Kidney tubule cell (primary cell): ENCODE data around the gene APEH.
A peak's percentile ranks its signal among the peaks of the same experiment; 100 is the strongest.

Source experiments
- DNase-seq: peaks from one replicate; pipeline ENCODE4 v3.0.0-alpha.2; 2018; ENCODE audit warnings: low spot score

APEH gene

DNA sequence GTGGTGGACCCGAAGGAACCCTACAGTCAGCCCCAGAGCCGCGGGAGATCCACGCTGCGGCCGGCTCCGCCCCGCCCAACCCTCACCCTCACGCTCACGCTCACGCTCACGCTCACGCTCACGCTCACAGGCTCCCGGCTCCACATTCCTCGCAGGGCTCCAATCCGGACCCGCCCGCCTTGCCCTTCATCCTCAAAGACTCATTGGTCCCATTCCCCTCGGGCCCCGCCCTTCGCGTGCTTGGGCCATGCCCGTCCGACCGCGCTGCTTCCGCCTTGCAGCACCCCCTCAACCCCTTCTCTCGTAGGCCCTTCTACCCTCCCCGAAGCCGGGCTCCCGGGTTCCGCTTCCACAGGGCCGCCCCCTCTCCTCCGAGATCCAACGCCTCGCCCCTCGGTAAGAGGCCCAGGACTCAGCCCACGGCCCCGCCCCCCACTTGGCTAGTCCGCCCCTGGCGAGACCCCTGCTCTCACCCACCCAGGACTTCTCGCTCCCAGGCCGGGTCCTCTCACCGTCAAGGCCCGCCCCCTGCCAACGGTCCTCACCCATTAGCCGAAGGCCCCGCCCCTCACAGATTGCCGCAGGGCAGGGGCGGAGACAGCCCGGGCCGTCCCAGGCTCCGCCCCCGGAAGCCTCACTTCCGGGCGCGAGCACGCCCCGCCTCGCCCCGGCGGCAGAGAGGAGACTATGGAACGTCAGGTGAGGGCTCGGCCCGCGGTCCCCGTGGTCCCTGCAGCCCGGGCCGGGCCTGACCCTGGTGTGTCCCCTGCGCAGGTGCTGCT lies at the start of gene APEH:
Gene APEH, plus strand, starts transcription at position 637 of the 782 bp plus-strand sequence. Its CDS starts 51 bp downstream, at position 688.
- DNase-seq: peak; percentile 99

DNA sequence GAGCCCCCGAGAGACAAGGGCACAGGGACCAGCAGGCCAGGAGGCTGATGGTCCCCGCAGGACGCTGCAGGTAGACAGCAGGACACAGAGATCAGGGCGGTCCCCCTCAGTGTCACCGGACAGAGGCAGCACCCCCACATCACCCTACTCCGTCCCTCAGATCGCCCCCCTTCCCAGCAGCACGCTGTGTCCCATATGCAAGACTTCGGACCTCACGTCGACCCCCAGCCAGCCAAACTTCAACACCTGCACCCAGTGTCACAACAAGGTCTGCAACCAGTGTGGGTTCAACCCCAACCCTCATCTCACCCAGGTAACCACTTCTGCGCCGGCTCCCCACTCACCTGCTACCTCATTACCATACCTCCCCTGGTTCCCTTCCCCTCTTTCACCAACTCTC lies 49.1 kb upstream of the APEH start:
- DNase-seq: no peak

DNA sequence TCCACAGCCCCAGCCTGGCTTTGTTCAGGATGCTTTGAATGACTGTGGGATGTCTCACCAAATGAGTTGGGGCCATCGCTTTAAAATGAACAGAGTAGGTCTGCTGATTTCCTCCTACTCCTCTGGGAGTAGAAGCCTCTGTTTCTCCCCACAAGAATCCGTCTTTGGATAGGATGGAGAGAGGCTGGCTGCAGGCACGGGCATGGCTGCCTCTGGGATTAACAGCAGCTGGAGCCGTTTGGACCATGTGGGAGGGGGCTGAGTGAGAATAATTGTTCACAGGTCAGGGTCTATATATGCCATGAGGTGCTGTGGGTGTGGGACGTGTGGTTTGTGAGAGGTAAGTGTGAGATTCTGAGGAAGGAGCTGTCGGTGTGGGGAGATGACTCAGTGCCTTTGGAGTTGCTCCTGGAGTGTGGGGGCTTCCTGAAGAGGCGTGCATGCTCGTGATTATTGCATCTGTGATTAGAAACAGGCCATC lies 48.0 kb upstream of the APEH start:
- DNase-seq: no peak

DNA sequence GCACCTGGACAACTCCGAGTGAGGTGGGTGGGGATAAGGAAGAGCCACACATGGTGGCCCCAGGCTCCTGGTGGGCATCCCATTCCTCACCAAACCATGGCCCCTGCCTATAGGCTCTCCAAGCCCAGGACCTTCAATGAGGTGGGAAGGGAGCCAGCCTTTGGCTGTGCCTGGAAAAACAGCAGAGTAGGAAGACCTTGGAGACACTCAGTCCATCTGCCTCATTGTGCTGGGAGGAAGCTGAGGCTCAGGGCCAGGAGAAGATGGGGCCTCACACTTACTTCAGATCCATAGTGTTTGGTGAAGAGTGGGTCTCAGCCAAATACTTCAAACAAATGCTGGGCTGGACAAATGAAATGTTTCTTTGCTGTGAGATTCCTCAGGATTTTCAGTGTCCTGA lies 47.4 kb upstream of the APEH start:
- no peak for DNase-seq

DNA sequence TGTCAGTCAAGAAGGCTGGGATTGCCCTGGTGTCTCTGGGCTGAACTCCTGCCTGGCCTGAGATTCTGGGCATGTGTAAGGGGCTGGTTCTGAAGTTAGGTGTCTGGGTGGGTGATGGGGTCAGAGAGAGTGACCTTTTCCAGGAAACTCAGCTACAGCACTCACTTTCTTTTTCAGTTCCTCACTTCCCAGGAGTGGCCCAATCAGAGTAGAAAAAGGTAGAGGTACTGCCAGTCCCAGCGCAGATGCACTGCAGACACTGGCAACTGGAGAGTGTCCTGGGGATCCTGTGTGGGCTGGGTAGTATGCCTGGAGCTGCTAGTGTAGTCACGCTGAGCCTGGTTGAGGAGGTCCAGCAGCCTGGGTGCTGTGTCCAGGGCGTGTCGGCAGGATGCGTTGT lies 46.5 kb upstream of the APEH start:
- no peak for DNase-seq

DNA sequence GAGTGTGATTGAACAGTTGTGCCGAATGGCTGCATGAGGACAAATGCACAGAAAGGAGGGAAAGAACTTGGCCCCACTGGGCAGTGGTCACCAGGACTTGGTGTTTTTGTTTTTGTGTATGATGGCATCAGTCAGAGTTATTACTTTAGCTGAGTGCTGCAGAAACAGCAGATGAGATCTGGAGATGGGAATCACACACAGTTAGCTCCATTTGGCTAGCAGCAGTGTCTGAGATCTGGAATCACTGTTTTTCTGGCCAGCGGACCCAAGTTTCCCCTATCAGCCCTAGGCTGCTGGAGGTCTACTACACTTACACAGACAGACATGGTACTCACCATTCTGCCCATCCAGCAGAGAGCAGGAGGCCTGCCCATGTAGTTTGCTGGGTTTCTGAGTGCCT lies 45.9 kb upstream of the APEH start:
- no peak for DNase-seq

DNA sequence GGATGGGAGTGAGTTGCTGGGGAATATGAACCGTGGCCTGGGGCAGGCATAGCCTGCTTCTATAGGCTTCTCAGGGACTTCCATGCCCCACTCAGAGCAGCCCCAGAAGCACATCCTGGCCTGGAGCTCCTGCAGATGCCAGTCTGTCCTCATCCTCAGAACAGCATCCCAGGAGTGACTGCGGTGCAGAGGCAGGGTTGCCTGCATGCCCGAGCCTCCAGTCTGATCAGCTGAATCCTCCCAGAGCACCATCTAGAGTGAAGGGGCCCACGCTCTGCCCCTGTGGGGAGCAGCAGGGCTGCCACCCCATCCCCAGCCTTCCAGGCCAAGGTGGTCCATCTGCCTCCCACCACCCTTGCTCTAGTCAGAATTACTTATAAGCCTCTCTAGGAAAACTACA lies 44.7 kb upstream of the APEH start:
- DNase-seq: no peak

DNA sequence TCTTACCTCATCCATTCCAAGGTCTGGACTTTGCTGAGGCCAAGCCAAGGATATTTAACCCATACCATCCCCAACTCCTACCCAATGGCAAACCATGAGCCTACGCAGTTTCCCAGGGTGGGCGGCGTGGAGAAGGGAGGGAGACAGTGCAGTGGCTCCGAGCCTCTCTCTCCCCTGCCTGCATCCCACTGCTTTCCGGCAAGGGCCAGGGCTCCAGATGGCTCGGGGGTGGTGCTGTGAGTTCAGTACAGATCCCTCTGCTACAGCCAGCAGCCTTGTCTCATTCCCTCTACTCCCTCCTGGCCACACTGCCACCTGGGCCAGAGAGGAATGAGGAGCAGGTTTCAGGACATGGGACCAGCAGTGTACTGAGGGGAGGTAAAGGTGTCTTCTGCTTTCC lies 44.3 kb upstream of the APEH start:
- DNase-seq: no peak

DNA sequence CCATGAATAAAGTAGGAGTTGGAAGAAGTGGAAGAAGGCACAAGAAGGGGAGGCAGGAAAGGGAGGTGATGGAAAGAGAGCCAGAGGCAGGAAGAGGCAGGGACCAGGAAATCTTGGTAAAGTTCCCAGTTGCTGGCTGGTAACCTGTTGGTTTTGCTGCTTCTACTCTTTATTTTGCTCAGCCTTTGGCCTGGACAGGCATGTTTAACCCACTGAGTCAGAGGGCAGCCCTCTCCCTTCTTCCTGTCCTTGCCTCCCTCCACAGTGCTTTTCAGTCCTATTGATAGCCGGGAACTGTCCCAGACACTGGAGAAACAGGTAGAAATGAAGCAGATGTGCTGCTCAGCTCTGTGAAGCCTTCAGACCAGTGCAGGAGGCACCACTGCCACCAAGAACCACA lies 43.4 kb upstream of the APEH start:
- peak; percentile 32 for DNase-seq

DNA sequence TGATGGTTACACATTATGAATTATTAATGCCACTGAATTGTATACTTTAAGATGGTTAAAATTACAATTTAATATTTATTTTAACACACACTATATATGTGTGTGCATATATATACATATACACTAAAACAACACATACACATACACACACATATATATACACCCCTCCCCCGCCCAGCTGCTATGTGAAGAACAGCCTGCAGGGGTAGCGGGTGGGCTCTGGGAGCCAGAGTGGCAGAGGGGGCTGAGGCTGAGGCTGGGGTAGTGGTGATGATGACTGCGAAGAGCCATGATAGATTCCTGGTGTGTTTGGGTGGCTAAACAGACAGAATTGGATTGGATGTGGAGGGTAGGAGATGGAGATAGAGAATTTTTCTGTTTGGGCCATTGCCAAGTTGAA lies 39.4 kb upstream of the APEH start:
- no peak for DNase-seq

DNA sequence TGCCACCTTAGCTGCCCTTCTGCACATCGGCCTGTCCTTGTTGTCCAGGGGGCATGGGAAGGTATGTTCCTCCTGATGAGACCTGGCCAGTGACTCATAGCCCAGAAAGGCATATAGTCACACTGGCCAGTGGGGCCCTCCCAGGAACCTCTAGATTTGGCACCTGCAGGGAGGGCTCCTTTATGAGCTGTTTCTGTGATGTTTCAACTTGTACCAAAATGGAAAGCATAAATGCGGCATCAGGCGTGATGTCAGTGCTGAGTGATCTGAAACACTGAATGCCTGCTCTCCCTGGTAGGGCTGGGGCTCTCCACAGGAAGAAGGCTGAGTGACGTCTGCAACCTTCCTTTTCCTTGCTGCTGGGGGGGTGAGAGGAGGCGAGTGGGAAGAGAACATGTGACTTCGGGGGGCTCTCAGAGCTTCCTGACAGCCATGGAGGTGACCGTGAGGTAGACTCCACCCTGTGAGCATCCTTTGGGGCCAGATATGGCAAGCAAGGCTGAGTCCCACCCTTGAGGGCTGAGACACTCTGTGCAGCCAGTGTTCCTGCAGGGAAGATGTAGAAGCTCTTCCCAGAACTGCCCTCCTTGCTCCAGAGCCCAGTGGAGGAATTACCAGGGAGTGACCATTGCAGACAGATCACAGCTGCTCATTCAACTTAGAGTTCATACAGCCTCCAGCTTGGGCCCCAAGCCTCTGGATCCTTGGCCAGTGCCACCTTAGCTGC lies 37.1 kb upstream of the APEH start:
- DNase-seq: peak; percentile 60

DNA sequence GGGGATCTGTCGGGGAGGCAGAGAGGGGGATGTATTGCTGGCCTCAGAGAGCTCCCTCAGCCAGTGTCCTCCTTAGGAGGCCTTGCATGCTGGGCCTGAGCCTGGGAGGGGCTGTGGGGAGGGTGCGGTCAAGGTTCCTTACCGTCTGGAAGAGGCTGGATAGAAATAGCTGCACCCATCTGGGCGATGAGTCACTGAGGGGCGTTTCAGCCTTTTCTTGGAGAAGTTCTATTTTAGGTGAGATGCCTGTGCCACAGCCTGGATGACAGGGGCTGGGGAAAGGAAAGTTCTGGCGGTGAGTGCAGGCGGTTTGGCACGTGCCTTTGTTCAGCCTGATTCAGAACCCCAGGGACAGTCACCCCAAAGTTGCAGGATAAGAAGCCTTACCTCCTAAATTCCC lies 35.7 kb upstream of the APEH start:
- peak; percentile 39 for DNase-seq

DNA sequence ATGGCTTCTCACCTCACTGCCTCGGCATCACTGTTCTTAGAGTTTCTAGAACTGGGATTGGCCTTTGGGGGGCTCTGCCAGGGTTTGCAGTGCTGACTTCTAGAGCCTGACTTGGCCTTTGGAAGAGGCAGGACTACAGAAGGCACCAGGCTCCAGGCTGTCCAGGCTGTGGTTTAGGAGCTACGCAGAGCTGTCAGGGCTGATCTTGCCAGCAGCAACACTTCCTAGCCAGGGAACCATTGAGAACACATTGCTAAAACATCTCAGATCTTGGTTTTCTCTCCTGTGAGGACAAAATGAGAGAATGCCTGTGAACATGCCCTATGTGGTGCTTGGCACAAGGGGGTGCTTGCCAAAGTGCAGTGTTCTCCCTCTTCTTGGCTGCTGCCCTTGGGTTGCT lies 34.6 kb upstream of the APEH start:
- no peak for DNase-seq

DNA sequence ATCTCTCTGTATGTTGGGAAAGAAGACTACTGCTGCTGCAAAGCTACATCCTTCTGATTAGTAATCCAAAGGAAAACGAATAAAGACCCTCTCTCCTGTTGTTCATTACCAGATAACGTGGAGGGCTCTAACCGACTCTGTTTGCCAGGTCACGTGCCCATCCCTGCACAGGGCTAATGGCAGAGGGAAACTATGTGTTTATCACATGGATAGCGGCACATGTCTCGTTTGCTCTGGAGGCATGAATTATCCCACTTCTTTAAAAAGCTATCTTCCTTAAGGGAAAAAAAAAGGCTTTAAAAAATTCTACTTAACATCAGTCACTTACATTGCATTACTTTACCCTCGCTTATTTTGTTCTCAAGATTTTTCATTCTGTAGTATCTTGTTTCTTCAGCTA lies 32.9 kb upstream of the APEH start:
- no peak for DNase-seq

DNA sequence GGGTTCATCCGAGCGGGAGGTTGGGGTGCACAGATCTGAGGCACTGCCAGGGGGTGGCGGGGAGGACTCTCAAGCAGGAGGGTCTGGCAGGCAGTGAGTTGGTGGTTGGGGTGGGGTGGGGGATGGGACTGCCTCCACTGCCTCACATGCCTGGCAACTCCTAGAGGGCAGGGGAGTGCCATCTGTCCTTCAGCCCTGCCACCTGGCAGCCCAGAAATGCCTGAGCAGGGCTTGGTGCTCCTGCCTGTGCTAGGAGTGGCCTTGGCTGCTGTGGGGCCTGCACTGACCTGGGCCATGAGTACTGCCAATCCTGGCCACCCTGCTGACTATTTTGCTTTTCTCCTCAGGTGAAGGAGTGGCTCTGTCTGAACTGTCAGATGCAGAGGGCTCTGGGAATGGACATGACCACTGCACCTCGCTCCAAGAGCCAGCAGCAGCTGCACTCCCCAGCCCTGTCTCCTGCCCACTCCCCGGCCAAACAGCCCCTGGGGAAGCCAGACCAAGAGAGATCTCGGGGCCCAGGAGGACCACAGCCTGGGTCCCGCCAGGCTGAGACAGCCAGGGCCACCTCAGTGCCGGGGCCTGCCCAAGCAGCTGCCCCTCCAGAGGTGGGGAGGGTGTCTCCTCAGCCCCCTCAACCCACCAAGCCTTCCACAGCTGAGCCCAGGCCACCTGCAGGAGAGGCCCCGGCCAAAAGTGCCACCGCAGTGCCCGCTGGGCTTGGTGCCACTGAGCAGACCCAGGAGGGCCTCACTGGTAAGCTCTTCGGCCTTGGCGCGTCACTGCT lies 32.0 kb upstream of the APEH start:
- no peak for DNase-seq

DNA sequence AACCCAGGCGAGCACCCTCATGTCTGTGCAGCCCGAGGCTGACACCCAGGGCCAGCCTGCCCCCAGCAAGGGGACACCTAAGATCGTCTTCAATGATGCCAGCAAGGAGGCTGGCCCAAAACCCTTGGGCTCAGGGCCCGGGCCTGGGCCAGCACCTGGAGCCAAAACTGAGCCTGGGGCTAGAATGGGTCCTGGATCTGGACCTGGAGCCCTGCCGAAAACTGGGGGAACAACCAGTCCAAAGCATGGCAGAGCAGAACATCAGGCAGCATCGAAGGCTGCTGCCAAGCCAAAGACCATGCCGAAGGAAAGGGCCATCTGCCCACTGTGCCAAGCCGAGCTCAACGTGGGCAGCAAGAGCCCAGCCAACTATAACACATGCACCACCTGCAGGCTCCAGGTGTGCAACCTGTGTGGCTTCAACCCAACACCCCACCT lies 31.4 kb upstream of the APEH start:
- DNase-seq: no peak

DNA sequence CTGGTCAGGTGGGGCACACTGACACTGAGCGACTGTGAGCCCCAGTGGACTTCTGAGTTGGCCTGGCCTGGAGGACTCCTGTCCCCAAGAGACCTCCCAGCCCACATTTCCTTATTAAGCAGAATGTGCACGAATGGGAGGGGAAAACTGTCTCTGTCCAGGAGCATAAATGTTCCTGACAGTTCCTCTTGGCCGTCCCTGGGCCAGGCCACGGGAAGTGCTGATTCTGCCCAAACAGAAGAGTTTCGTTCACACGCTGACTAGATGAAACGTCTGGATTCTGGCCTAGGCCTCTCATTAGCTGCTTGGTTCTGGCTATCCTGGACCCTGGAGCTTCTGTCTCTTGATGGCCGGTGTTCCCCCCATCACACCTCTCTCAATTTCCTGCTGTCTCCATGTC lies 29.5 kb upstream of the APEH start:
- no peak for DNase-seq

DNA sequence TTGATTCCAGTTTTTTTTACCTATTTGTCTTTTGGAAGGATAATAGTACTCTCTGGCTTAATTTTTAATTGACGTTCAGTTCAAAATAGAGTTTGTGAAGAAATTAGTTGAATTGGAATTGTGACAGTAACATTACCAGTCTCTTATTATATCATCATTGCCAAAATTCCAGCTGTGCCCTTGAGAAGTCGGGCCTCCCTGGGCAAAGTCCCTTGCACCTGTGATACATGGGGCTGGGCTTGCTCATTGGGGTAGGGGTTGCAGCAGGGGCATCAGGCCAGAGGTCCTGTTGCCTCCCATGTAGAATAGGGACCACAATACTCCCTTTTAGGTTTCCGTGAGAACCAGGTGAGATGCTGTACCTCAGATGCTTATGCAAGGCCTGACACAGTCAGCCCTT lies 27.9 kb upstream of the APEH start:
- DNase-seq: no peak

DNA sequence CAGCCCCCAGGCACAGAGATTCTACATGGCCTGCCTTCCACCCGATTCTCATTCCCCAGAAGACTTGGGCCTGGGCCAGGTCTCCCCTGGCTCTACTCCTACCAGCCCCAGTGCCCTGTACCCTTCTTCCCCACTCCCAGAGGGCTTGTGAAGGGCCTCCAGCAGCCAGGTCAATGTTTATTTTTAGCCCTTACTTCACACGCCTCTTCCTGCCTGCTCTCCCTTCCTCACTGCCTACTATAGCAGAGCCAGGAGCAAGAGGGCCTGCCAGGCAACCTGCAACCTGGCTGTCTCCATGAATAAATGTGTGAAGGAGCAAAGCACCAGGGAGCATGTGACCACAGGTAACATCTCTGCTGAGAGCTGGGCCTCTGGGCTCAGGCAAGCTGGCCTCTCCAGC lies 26.4 kb upstream of the APEH start:
- peak; percentile 21 for DNase-seq

DNA sequence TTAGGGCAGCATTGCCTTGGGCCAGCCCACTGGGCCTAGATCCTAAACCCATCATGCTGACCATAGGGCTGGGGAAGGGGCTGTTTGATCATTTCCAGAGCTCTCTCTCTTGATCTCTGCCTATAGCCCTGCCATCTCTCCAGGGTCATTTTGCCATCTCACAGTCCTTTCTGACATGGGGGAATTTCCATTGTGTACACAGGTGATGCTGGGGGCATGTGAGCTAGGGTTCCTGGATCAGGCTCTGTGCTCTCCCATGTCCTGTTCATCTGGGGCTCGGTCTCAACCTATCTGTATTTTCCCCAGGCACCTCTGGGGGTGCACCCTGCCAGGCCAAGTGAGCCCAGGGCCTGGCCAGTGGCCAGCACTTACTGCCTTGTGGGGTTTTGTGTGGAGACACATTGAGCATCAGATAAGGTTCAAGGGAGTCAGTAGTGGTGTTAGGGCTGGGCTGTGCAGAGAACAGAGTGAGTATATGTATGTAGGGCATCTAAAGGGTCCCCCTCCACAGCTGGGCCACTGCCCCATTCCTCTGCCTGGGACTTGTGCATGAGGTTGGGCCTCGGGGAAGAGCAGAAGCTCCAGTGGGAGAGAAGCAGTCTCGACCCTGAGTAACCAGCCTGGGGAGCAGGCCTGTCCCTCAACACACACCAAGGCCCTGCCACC lies 25.7 kb upstream of the APEH start:
- no peak for DNase-seq

DNA sequence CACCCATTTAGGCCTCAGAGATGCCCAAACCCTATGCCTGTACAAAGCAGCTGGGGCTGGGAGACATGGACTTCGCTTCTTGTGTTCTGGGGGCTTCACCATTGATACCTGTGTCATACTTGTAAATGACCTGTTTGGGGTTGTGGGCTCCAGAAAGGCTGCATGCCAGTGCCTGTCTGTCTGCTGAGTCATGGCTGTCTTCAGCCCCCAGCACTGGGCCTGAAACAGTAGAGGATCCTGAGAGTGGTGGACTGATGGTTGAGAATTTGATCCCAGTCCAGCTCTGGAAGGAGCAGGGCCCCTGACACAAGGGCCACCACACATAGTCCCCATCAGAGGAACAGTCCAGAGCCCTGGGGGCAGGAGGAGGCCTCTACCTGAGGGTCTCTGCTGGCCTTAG lies 24.6 kb upstream of the APEH start:
- DNase-seq: no peak

DNA sequence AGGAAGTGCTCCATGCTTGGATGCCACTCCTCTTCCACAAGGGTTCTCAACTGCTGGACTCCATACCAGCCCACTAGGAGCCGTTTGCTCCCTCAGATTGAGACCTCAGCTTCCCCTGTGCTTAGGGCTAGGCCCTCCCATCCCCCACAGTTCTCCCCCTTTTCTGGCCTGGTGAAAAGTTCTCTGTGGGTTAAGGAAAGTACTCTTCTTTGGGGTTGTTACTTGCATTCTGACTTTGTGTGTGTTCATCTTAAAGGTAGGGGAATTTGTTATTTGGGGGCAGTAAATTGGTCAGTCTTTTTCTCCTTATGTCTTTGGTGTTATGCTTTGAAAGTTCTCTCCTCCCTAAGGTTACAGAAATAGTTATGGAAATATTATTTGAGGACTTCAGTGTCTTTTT lies 24.0 kb upstream of the APEH start:
- no peak for DNase-seq
